GM21825 (cell line): ENCODE results near the gene BCO1.

Experiments used
- ATAC-seq: cut with Tn5 transposase; IDR thresholded peaks from one replicate; pipeline ENCODE4 v1.9.1; 2021; ENCODE audit warnings: mild to moderate bottlenecking, moderate library complexity; ENCODE audit not compliant: unreplicated experiment

BCO1 gene

DNA sequence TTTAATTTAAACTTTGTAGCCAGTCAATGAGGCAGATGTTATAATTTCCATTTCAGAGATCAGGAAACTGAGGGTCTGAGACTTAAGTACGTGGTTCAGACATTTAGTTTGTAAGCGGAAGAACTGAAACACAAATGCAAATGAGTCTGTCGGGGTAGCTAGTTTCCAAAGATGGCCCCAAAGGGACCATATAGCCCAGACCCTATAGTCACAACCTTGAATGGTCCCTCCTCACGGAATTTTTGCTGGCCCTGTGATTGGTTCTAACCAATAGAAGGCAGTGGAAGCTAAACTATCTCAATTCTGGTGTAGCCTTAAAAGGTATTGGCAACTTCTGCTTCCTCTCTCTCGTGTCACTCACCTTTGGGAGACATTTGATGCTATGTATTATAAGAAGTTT, 7.5 kb upstream of the BCO1 start:
- ATAC-seq = no peak

DNA sequence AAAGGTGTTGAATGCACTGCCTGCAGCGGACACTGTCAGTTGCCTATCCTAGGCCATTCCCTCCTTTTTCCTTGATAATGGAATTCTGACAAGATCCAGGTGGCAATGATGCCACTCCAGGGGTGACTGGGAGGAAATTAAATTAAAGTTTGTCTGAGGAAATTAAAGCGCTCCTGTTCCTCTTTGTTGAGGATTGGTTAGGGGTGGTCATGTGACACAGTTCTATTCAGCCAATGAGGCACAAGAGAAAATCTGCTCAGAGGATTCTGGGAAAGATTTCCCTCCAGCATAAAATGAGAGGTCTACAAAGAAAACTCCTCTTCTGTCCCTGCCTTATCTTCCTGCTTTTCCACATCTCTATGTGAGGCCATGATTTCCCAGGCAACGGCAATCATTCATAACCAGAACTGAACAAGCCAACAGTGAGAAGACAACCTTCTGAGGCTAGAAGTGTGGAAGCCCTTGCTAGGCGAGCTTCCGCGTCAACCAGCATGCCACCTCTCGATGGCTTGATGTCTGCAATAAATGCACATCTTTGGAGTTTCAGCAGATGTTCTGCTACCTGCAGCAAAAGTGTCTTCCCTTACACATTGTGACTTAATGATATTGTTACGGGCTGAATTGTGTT, 5.6 kb upstream of the BCO1 start:
- ATAC-seq = no peak

DNA sequence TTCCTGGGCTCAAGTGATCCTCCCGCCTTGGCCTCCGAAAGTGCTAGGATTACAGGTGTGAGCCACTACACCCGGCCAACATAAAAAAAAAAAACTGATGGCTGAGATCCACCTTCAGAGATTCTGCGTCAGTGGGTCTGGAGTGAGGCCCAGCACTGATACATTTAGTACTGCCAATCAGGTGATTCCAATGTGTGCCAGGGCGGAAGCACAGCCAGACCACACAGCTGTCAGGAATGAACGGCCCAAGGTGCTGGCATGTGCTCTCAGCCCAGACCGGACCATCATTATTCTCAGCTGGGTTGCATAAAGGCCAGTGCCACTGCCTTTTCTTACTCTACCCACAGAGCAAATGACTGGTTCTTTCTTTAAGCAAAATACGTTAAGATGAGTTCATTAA, 1.2 kb upstream of the BCO1 start:
- ATAC-seq = no peak

DNA sequence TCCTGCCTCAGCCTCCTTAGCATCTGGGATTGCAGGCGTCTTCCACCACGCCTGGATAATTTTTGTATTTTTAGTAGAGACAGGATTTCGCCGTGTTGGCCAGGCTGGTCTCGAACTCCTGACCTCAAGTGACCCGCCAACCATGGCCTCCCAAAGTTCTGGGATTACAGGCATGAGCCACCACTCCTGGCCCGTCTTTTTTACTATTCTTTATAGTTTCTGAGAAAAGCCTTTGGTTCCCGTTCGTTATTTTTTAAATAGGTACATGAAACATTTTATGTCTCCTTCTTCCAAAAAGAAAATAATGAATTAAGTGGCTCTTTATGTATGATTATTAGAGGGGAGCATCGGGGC, 570 bp upstream of the BCO1 start:
- no peak for ATAC-seq

DNA sequence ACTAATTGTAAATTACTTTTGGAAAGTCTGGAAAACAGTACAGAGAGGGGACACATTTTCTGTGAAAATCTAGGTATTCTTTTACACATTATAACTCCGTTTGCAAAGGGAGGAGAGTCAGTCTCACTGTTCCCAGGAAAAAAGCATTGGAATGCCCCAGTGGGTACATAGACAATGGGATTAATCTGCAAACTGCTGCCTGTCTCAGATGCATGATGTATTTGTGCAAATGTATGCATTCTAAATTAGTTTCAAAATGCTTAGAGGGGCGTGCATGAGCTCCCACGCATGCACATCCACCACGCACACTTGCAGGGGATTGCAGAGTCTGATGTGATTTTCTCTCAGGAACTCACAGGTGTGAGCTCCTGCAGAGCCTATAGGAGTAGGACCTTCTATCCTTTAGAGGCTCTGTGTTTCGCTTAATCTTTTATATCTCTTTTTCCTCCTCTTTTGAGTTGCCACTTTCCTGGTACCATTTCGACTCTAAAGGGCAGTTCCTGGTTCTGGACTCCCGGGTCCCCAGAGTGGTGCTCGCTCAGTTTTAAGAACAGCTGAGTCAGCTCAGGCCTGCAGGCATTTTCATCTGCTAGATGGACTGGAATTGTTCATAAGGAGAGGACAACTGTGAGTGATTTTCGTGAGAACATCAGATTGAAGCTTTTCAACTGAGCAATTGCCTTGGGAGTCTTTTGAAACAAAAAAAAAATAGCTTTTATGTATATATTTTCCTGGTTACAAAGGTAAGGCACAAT, 1.1 kb downstream of the BCO1 start:
- ATAC-seq = no peak

DNA sequence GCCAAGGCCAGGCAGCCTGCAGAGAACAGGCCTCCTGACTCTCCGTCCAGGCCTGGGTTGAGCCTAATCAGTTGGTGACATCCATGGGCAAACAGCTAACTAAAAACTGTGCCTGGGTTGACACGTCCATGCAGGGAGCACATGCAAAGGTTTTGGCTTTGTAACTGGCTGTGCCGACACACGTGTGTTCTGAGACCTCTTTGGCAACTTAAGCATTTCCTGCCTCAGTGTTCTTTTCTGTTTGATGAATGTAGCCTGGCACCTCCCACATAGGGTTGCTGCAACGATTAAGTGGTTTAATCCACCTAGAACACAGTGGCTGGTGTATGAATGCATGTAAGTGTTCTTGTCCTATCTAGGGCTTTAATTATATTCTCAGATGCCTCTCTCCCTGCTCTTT, 3.2 kb downstream of the BCO1 start:
- ATAC-seq = no peak

DNA sequence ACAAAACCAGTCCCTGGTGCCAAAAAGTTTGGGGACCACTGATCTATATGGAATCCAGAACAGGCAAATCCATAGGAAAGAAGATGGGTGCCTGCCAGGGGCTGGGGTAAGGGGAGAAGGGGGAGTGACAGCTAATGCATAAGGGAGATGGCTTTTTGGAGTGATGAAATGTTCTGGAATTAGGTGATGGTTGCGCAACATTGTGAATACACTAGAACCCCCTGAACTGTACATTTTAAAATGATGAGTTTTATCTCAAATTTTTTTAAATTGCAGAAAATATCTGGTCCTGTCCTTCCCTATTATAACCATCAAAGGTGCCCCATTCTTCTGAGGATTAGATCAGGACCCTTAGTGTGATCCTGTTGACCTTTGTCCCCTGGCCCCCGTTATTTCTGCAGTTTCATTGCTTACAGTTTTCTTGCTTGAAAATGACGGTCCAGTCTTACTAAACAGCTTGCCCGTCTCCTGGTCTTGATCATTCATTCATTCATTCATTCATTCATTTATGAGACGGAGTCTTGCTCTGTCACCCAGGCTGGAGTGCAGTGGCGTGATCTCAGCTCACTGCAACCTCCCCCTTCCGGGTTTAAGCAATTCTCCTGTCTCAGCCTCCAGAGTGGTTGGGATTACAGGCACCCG, 4.6 kb downstream of the BCO1 start:
- no peak for ATAC-seq

DNA sequence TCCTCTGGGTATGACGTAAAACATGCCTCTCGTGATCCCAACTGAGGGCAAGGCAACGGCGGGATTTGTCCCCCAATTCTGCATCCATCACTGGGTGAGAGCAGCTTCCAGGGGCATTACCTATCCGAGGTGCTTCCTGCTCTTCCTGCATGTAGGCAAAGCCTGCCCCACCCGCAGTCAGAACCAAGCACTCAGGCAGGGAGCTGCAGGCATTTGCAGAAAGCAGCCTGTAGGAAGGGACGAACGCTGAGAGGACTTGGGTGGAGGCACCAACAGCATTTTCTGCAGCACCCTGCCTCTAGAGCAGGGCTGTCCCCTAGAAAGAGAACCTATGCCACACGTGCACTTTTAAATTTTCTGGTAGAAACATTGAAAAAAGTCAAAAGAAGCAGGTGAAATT, 5.5 kb downstream of the BCO1 start:
- no peak for ATAC-seq

DNA sequence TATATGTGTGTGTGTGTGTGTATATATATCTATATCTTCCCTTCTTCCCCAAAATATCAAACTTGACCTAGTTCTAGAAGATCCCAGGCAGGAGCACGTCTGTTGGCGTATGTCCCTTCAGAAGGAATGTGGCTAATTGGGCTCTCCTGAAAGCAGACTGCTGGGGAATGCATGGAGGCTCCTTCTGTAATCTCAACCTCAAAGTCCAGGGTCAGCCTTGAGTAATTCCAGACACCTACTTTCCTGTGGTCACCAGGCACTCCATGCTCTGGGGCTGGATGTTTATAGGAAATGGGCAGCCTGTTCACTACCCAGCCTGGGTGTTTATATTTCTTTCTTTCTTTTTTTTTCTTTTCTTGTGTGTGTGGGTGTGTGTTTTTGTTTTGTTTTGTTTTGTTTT, 13.4 kb downstream of the BCO1 start:
- ATAC-seq = no peak

DNA sequence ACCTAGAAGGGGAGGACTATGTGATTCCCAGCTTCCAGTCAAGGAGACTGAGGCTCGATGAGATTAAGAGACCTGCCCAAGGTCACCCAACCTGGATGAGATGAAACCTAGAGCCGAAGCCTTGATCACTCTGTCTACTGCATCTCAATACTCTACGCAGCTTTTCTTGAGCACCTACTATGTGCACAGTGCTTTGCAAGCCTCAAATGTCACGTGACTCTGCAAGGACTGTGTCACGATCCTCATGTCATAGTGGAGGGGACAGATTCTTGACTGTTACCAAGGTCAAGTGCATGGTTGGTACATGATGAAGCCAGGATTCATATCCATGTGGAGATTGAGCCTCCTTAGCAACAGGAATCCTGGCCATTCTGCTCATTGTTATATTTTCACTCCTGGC, 14.7 kb downstream of the BCO1 start:
- no peak for ATAC-seq

DNA sequence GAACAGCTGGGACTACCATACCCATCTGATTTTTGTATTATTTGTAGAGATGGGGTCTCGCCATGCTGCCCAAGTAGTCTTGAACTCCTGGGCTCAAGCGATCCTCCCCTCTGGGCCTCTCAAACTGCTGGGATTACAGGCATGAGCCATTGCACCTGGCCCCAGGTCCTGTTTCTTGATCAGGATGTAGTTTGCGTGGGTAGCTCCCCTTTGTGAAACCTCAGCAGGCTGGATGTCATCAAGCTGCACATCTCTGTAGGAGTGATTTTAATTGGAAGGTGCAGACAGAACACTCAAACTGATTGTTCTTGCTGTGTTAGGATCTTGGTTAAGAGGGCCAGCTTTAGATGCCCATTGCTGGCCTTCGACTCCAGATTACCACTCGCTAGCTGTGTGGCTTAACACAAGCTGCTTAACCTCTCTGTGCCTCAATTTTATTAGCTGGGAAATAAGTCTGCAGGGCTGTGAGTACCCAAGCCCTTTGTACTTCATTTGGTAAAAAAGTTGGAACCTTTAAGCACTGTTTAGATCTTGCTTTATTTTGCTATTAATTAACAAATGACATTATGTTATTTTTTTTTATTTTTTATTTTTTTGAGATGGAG, 16.5 kb downstream of the BCO1 start:
- ATAC-seq = no peak

DNA sequence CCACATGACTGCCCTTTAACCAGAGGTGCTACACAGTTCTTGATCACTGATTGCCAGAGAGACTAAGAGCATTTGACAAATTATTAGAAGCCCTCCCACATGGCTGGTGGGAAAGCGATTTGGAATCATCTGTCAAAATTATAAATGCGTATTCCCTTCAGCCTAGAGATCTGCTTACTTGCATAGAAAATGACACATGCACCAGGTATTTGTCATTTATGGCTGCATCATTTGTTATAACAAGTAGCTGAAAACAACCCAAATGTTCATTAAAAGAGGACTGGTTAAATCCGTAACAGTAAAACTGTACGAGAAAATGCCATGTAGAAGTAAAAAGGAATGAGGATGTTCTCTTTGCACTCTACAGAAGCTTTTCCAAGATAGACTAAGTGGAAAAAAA, 21.4 kb downstream of the BCO1 start:
- ATAC-seq = no peak

DNA sequence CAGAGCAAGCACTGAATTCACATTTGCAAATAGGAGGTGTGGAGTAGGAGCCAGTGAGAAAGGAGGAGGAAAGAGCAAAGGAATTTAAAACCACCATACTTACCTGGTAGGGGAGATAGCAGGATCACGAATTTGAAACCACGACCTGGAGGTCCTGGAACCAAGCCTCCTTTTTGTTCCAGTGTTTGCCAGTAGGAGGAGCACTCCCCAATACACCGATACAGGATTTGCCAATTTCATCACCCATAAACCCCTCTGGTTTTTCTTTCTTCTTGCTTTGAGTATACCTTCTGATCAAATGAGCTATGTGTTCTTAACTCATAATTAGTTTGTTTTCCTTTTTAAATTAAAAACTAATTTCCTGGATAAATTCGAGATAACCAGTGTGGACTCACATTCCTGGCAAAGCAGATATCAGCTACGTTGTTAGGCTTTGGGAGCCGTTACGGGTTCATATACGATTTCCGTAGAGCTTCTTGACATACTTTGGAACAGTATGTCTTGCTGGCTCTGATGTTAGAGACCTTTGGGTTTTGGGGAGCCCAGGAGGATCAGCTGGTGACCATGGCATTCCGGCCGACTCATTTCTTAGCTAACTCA, 22.7 kb downstream of the BCO1 start:
- ATAC-seq = no peak

DNA sequence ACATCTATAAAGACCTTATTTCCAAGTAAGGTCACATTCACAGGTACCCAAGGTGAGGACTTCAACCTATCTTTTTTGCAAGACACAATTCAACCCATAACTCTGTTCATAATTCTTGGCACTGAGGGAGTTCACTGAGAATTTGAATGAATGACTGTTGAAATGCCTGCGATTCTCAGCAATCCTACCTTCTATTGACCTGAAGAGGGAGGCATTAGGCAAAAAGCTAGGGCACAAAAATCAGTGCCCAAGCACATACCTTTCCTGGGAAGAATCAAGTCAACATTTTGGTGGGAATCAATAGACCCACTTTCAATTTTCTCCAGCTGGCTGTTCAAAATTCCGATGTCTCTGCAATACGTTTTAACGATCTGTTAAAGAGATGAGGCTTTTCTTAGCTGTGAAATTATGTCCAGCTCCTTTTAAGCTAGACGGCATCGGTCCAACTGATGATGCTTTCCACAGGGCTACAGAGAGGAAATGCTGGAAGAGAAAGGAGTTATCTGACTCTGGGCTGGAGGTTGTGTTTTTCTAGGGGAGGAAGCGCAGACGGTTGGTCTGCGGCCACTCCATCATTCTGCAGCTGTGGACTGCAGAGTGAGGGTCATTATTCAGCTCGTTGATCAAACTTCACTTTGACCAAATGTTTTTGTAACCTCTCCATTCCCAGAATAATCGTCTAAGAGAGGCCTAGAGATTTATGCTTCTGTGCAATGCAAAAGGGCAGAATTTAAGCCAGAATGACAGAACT, 25.2 kb downstream of the BCO1 start:
- ATAC-seq = no peak

DNA sequence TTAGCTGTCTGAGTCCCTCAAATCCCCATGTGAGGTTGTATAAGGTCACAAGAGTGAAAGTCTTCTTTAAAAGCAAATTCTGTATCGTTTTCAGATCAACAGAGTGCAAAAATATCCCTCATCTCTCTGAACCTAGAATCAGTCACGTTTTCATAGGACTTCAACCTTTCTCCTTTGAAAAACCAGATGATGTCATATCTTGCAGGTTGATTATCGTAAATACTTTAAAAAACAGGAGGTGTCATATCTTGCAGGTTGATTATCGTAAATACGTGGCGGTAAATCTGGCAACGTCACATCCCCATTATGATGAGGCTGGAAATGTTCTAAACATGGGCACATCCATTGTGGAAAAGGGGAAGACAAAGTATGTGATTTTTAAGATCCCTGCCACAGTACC, 25.9 kb downstream of the BCO1 start:
- no peak for ATAC-seq

DNA sequence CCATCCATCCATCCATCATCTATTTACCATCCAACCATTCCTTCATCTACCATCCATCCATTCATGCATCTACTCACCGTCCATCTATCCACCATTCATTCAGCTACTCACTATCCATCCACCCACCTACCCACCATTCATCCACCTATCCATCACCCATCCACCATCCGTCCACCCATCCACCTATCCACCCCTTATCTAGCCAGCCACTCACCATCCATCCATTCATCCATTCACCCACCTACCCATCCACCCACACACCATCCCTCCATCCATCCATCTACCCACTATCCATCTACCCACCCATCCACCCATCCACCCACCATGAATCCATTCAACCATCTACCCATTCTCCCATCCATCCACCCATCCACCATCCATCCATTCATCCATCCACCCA, 26.6 kb downstream of the BCO1 start:
- ATAC-seq = no peak

DNA sequence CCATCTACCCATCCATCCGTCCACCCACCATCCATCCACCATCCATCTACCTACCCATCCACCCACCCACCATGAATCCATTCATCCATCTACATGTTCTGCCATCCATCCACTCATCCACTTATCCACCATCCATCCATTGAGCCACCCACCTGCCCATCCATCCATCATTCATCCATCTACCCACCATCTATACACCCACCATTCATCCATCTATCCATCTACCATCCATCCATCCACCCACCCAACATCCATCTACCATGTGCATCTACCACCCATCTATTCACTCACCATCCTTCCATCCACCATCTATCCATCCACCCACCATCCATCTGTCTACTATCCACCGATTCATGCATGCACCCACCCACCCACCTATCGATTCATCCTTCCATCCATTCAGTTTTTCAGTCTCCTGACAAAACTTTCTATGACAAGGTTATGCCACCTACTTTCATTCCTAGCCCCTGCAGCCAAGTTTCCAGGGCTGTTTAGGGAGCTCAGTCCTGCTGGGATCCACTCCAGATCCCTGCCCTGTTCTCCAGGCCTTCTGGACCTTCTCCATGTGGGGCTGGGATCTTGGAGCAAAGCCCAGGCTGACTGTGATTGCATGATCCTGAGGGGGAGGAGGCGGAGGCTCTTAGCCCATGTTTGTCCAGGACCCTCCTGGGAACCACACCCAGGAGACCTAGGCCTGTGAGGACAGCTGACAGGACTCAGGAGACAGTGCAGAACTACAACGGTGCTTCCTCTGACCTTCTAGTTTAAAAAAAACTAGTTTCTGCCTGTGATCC, 27.4 kb downstream of the BCO1 start:
- ATAC-seq = no peak

DNA sequence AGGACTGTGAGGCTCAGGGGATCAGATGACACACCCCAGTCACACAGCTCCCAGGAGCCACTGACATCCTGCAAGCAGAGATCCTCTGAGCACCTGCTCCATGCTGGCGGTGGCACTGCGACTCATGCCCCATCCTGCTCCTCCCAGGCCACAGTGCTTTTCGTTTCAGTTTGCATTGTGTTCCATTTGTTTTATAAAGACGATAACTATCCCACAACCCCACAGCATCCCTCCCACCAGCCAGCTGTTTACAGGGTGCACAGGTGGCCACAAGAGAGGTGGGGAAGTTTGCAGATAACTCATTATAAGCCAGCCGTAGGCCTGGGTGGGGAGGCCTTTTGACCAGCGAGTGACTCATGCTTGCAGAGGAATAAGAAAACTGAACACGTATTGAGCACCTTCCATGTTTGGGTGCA, 28.2 kb downstream of the BCO1 start:
- ATAC-seq = no peak

DNA sequence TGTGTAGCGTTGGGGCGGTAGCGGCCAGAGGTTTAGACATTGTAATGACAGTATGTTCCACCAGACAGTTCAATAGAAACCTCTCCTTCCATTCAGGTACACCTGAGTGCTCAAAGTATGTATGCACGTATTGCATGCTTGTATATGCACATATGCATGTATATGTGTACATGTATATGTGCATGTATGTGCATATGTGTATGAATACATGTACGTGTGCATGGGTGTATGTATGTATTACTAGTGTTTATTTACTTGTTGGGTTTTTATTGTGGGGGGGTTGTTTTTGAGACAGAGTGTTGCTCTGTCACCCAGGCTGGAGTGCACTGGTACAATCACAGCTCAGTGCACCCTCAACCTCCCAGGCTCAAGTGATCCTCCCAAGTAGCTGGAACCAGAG, 30.0 kb downstream of the BCO1 start:
- ATAC-seq = no peak
